ENCODE results near the gene FSTL1.

DNA sequence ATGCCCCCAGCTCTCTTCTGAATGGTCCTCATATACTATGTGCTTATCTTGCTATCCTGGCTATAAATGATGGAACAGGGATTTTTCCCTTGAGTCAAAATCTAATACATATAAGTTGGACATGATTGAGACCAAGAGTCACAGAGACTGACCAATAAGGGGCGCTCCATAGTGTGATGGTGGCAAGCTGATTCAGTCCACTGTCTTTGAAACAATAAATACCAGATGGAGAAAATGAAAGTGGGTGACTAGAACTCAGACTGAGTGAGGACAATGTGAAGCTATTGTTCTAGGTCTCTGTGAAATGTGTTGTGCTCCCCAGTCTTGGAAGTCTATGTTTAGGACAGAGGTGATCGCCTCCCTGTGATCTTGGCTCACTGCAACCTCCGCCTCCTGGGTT lies 10.6 kb upstream of the FSTL1 start:
- TF ChIP-seq, protein P1, sequence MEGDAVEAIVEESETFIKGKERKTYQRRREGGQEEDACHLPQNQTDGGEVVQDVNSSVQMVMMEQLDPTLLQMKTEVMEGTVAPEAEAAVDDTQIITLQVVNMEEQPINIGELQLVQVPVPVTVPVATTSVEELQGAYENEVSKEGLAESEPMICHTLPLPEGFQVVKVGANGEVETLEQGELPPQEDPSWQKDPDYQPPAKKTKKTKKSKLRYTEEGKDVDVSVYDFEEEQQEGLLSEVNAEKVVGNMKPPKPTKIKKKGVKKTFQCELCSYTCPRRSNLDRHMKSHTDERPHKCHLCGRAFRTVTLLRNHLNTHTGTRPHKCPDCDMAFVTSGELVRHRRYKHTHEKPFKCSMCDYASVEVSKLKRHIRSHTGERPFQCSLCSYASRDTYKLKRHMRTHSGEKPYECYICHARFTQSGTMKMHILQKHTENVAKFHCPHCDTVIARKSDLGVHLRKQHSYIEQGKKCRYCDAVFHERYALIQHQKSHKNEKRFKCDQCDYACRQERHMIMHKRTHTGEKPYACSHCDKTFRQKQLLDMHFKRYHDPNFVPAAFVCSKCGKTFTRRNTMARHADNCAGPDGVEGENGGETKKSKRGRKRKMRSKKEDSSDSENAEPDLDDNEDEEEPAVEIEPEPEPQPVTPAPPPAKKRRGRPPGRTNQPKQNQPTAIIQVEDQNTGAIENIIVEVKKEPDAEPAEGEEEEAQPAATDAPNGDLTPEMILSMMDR (IDR thresholded peaks at IDR 0.05): no peak
- no peak for TF ChIP-seq HDAC2 (IDR thresholded peaks at IDR 0.05)
- TF ChIP-seq ESRRA (IDR thresholded peaks at IDR 0.05; ENCODE audit: borderline replicate concordance, low read length): no peak
- no peak for TF ChIP-seq RAD21 (conservative IDR thresholded peaks at IDR 0.05 in 1 of 2, IDR thresholded peaks at IDR 0.05 in 1 of 2)
- TF ChIP-seq CEBPB (IDR thresholded peaks at IDR 0.05): no peak
- TF ChIP-seq ZFP36 (IDR thresholded peaks at IDR 0.05; ENCODE audit: borderline replicate concordance, partially characterized antibody): no peak
- TF ChIP-seq, protein P2, sequence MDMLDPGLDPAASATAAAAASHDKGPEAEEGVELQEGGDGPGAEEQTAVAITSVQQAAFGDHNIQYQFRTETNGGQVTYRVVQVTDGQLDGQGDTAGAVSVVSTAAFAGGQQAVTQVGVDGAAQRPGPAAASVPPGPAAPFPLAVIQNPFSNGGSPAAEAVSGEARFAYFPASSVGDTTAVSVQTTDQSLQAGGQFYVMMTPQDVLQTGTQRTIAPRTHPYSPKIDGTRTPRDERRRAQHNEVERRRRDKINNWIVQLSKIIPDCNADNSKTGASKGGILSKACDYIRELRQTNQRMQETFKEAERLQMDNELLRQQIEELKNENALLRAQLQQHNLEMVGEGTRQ (IDR thresholded peaks at IDR 0.05): no peak
- TF ChIP-seq, protein P3, sequence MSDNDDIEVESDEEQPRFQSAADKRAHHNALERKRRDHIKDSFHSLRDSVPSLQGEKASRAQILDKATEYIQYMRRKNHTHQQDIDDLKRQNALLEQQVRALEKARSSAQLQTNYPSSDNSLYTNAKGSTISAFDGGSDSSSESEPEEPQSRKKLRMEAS (IDR thresholded peaks at IDR 0.05): no peak
- TF ChIP-seq BHLHE40 (IDR thresholded peaks at IDR 0.05; ENCODE audit: low read depth, low read length): no peak
- no peak for TF ChIP-seq POLR2A (IDR thresholded peaks at IDR 0.05; ENCODE audit: low read length)
- no peak for TF ChIP-seq SMC3 (IDR thresholded peaks at IDR 0.05)
- TF ChIP-seq, protein P4, sequence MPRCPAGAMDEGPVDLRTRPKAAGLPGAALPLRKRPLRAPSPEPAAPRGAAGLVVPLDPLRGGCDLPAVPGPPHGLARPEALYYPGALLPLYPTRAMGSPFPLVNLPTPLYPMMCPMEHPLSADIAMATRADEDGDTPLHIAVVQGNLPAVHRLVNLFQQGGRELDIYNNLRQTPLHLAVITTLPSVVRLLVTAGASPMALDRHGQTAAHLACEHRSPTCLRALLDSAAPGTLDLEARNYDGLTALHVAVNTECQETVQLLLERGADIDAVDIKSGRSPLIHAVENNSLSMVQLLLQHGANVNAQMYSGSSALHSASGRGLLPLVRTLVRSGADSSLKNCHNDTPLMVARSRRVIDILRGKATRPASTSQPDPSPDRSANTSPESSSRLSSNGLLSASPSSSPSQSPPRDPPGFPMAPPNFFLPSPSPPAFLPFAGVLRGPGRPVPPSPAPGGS (IDR thresholded peaks at IDR 0.05): no peak
- TF ChIP-seq, protein P5, sequence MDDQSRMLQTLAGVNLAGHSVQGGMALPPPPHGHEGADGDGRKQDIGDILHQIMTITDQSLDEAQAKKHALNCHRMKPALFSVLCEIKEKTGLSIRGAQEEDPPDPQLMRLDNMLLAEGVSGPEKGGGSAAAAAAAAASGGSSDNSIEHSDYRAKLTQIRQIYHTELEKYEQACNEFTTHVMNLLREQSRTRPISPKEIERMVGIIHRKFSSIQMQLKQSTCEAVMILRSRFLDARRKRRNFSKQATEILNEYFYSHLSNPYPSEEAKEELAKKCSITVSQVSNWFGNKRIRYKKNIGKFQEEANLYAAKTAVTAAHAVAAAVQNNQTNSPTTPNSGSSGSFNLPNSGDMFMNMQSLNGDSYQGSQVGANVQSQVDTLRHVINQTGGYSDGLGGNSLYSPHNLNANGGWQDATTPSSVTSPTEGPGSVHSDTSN (IDR thresholded peaks at IDR 0.05): no peak
